ENCODE results near the gene CXCL5.

Gene CXCL5

DNA sequence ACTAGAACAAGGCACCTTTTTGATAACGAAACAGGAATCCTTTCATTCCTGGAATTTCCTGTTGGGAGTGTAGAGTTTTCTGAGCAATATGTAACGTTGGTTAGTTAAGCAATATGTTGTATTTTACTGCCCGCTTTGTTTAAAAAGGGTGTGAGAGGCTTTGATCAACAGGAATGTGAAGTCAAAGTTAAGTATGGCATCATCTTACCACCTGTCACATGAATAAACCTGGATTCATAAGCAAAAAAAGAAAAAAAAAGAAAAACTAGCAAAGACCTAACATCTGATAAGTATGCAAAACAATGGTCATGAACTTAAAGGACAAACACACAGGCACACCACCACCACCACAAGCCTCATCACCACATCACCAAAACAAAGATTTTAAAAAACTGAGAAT lies 7.1 kb upstream of the CXCL5 start:
- TF ChIP-seq, protein P1, sequence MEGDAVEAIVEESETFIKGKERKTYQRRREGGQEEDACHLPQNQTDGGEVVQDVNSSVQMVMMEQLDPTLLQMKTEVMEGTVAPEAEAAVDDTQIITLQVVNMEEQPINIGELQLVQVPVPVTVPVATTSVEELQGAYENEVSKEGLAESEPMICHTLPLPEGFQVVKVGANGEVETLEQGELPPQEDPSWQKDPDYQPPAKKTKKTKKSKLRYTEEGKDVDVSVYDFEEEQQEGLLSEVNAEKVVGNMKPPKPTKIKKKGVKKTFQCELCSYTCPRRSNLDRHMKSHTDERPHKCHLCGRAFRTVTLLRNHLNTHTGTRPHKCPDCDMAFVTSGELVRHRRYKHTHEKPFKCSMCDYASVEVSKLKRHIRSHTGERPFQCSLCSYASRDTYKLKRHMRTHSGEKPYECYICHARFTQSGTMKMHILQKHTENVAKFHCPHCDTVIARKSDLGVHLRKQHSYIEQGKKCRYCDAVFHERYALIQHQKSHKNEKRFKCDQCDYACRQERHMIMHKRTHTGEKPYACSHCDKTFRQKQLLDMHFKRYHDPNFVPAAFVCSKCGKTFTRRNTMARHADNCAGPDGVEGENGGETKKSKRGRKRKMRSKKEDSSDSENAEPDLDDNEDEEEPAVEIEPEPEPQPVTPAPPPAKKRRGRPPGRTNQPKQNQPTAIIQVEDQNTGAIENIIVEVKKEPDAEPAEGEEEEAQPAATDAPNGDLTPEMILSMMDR (IDR thresholded peaks at IDR 0.05; ENCODE audit: low read depth, low read length) = no peak

DNA sequence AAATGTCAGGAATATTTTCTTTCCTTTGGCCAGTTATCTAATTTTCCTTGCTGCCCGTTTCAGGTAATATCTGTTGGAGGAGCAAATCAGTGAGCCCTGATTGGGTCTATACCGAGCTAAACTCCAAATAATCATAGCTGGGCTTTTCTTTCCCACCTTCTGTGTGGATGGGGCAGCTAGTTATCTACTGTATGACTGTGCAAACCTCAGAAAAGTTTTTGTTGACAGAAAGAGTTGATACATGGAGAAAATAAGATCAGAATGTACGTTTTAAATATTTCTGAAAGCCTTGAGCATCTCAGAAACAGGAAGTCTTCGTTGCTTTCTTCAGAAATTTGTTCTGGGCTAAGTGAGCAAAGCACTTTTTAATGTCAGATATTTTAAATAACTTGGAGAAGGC lies 6.2 kb upstream of the CXCL5 start:
- H3K4me3 ChIP-seq (ENCODE audit: low read depth, low read length) = no peak overlapping the region
- TF ChIP-seq, protein P1 (IDR thresholded peaks at IDR 0.05; ENCODE audit: low read depth, low read length) = no peak

More for the DNA sequence above, 7.1 kb upstream of the CXCL5 start:
- H3K4me3 ChIP-seq (ENCODE audit: low read depth, low read length) = no peak overlapping the region

DNA sequence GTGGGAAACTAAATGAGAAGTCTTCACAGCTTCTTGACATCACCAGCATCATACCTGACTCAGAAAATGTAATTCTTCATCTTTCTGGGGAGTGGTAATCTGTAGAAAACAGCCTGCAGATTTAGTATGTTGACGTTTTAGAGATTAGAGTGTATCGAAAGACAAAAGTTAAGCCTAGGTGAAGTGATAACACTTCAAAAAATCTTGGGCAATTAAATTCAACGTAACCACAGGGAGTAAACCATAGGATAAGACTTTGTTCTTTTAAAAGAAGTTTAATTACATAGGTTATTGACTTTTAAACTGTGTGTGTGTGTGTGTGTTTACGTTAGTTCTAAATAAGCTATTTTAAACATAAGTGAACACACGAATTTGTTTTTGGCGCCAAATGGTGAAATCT lies 1.8 kb upstream of the CXCL5 start:
- no peak overlapping the region for H3K4me3 ChIP-seq (ENCODE audit: low read depth, low read length)
- TF ChIP-seq, protein P1 (IDR thresholded peaks at IDR 0.05; ENCODE audit: low read depth, low read length) = no peak

DNA sequence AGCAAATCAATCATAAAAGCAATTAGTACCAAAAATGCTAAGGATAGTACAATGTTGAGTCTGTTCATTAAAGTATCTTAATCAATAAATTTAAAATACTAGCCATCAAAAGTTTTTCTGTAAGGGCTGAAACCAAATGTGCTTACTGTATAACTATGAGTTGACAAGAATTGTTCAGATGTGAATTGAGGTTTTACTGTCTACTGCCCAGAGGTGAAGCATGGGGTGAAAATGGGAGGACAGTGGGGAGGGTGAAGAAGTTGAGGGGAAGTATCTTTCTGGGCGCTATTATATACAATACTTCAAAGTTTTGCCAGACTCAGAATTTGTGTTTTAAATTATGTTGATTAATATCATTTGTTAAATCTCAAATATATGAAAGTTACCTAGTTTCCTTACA lies 6.4 kb downstream of the CXCL5 start:
- TF ChIP-seq, protein P1 (IDR thresholded peaks at IDR 0.05; ENCODE audit: low read depth, low read length) = no peak
- no peak overlapping the region for H3K4me3 ChIP-seq (ENCODE audit: low read depth, low read length)

DNA sequence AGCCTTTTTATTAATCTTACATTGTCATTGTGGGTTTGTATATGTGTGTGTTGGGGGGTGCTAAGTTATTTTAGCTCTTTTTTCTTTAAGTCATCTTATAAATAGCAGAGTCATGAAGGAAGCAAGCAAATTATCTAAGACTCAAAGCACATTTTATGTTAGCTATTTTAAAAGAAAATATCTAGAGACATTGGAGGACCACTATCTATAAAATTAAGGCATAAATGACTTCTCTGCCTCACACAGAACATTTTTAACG lies 6.8 kb downstream of the CXCL5 start:
- TF ChIP-seq, protein P1 (IDR thresholded peaks at IDR 0.05; ENCODE audit: low read depth, low read length) = no peak
- H3K4me3 ChIP-seq (ENCODE audit: low read depth, low read length) = no peak overlapping the region

DNA sequence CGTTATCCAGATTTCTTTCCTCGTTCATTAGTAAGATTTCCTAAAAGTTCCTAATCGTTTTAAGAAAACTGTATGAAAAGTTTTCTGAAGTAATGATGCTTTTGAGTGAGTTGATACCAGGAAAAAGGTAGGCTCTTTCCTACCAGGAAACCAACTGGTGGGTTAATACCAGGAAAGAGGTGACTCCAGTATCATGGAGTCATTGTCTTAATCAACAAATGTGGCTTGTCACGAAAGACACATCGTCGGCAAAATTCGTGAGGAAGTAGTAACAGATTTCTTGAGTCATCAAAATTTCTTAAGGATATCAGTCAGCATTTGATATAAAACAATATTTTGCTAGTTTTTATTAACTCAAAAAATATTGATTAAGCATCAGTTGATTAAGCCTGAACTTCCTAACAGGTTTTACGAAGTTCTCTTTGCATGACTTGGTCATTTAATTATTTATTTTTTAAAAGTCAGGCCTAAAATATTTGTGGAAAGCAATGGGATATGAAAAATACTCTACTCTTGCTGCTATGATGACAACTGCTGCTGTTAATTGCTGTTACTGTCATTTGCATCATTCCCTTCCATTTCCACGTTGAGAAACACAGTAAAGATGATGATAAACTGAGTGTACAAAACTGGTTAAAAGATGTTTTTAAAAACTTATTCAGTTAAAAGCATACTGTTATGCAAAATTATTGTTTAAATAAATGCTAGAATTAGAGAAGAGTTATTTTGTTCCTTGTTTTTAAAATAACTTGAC lies 7.3 kb downstream of the CXCL5 start:
- TF ChIP-seq, protein P1 (IDR thresholded peaks at IDR 0.05; ENCODE audit: low read depth, low read length) = no peak
- H3K4me3 ChIP-seq (ENCODE audit: low read depth, low read length) = no peak overlapping the region

DNA sequence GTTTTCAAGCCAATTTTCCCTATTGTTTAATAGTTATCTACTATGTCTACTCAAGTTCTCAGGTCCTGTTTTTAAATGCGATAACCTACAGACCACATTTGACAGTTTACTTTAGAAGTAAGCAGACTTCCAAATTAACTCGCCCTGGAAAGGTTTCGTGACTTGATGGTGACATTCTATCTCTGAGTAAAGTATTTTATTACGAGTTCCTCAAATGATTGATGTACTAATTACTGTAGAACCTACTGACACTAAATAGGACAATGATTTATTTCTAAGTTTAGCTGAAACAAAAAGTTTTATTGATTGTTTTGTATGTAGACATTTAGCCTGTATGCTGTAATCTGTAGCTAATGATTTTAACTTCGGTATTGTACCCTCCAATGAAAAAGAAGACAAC lies 8.5 kb downstream of the CXCL5 start:
- H3K4me3 ChIP-seq (ENCODE audit: low read depth, low read length) = no peak overlapping the region
- TF ChIP-seq, protein P1 (IDR thresholded peaks at IDR 0.05; ENCODE audit: low read depth, low read length) = no peak
